ENCODE measurements around the gene CTNNA3.

Gene CTNNA3

GRCh38 chr10:67697724-67698131 is 1.7 kb upstream of the CTNNA3 start:
- peak; percentile 67 for TF ChIP-seq CTCF (IDR thresholded peaks at IDR 0.05)

DNA sequence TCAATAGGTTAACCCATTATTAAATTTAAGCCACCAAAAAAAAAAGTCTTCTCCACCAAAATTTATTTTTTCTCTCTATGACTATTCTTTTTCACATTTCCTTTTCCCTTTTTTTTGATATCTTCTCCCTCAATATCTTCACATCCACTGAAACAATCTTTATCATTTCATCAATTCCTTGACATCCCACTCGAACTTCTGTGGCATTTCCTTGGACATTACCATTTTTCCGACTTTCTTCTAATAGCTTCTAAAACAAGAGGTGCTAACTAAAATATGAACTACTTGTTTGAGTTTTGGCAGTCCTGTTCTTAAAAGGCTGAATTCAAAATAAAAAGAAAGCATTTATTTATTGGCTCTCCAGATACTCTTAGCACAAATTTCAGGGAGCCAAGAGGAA is 684 bp upstream of the CTNNA3 start:
- no peak for TF ChIP-seq CTCF (IDR thresholded peaks at IDR 0.05)

DNA sequence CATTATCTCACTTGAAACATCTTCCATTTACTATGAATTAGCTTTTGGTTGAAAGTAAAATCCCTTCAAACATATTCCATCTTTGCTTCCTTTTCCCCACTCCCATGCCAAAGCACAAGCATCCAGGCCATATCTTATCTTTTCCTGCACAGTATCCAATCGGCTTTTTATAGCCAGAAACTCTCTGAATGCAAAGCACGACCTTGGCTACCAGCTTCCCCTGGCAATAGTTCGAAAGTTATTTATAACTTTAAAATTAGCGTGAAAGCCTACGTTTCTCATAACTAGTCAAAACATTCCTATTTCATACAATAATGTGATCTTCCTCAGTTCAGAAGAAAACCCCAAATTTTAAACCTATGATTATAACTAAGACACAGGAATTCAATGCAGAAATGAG is 440 bp downstream of the CTNNA3 start:
- no peak for TF ChIP-seq CTCF (IDR thresholded peaks at IDR 0.05)

GRCh38 chr10:67678335-67678974 is 17.5 kb downstream of the CTNNA3 start:
- no peak for TF ChIP-seq CTCF (IDR thresholded peaks at IDR 0.05)

- no peak for TF ChIP-seq CTCF (IDR thresholded peaks at IDR 0.05)
Observed at GRCh38 chr10:67676208-67676825, 19.7 kb downstream of the CTNNA3 start.

- no peak for TF ChIP-seq CTCF (IDR thresholded peaks at IDR 0.05)
Observed at GRCh38 chr10:67670401-67670800, 25.6 kb downstream of the CTNNA3 start.

DNA sequence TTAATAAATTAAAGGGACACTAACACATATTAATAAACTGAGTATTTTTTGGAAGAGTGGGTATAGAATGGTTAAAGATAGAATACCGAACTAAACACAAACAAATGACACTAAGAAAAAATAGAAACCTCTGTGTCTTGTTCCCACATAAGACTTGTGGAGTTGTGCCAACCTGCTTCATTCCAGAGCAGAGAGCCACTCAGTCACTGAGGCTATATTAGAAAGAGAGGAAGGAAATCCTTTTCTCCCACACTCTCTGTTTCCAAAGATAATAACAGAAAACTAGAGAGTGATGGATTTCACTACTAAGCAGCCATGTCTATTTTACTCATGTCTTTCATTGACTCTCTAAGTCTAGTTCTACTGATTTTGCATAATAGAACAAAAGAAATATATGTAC is 26.0 kb downstream of the CTNNA3 start:
- no peak for TF ChIP-seq CTCF (IDR thresholded peaks at IDR 0.05)

Measured in LNCAP (cell line).